PC-9 (cell line): ENCODE results near the gene DTNBP1. TPM values are rescaled to one million over a fixed set of nuclear protein-coding genes. Genes with fewer than 3 reads are reported as not detected.

Experiments
- BruUV-seq: library from RNA; stranded (reverse); fragments of 400-500 nt; replicated peaks from 2 replicates; lab custom pipeline; 2021; lab: Mats Ljungman, UMichigan
- CTCF ChIA-PET: fragments of 300-600 bp; sonication (Branson Sonifier 250); formaldehyde crosslinking; loops from one replicate; lab custom pipeline; 2022; ENCODE audit warnings: antibody characterized with exemption; lab: Charles Lee
- POLR2A ChIA-PET: fragments of 300-600 bp; sonication (Branson Sonifier 250); formaldehyde crosslinking; loops from one replicate; lab custom pipeline; 2022; ENCODE audit warnings: antibody characterized with exemption; ENCODE audit not compliant: unreplicated experiment; lab: Charles Lee
- DNase-seq, 2 experiments: peaks; one replicate each; pipeline versions ENCODE4 v3.0.0 to v3.0.0-alpha.2; 2015 to 2022; ENCODE audit warnings: mixed read lengths in 1 of 2
- H2AFZ ChIP-seq: fragments of 200-600 bp; sonication (generic); 2 replicates; pipeline ENCODE4 v1.8.1; 2017; ENCODE audit warnings: antibody characterized with exemption
- H3F3A ChIP-seq: fragments of 200-600 bp; sonication (generic); 2 replicates; pipeline ENCODE4 v1.8.1; 2017; ENCODE audit warnings: antibody characterized with exemption, mild to moderate bottlenecking, low read depth; ENCODE audit not compliant: insufficient read depth
- H3K27ac ChIP-seq: fragments of 200-600 bp; sonication (generic); 2 replicates; pipeline ENCODE4 v1.6.1; 2016; ENCODE audit warnings: mixed run types
- H3K27me3 ChIP-seq: fragments of 200-600 bp; sonication (generic); 2 replicates; pipeline ENCODE4 v1.6.1; 2016; ENCODE audit warnings: low read depth, mixed run types; ENCODE audit not compliant: insufficient read depth
- H3K36me3 ChIP-seq: fragments of 200-600 bp; sonication (generic); 2 replicates; pipeline ENCODE4 v1.6.1; 2016; ENCODE audit warnings: low read depth, mixed run types
- H3K4me1 ChIP-seq: fragments of 200-600 bp; sonication (generic); replicated peaks from 2 replicates; pipeline ENCODE4 v1.6.1; 2016; ENCODE audit warnings: mixed run types; ENCODE audit not compliant: insufficient read depth
- H3K4me2 ChIP-seq: fragments of 200-600 bp; sonication (generic); 2 replicates; pipeline ENCODE4 v1.6.1; 2017; ENCODE audit warnings: mixed run types
- H3K4me3 ChIP-seq: fragments of 200-600 bp; sonication (generic); 2 replicates; pipeline ENCODE4 v1.6.1; 2016; ENCODE audit warnings: mixed run types
- H3K79me2 ChIP-seq: fragments of 200-600 bp; sonication (generic); 2 replicates; pipeline ENCODE4 v1.6.1; 2017; ENCODE audit warnings: low read depth, mixed run types
- H3K9me2 ChIP-seq: fragments of 200-600 bp; sonication (generic); 2 replicates; pipeline ENCODE4 v1.8.1; 2017; ENCODE audit warnings: mild to moderate bottlenecking; ENCODE audit not compliant: insufficient read depth
- H3K9me3 ChIP-seq: fragments of 200-600 bp; sonication (generic); 2 replicates; pipeline ENCODE4 v1.8.1; 2016; ENCODE audit warnings: low read depth; ENCODE audit not compliant: insufficient read depth
- H4K20me1 ChIP-seq: fragments of 200-600 bp; sonication (generic); 2 replicates; pipeline ENCODE4 v1.8.1; 2017; ENCODE audit not compliant: insufficient read depth
- EZH2 ChIP-seq: fragments of 200-600 bp; sonication (generic); IDR thresholded peaks from 2 replicates; pipeline ENCODE4 v1.8.0; 2017; ENCODE audit warnings: antibody characterized with exemption, low read depth
- intact Hi-C: fragments of 100-400 bp; cut with micrococcal nuclease; formaldehyde crosslinking; loops from one replicate; pipeline ENCODE4 v1.10.0; 2022; ENCODE audit not compliant: unreplicated experiment
- total RNA-seq: library from RNA; stranded (reverse); gene quantifications from 2 replicates; pipeline ENCODE4 v1.2.3, GENCODE V29; 2021
- TF ChIP-seq, protein P1 (sequence below): fragments of 200-600 bp; sonication (generic); conservative IDR thresholded peaks from 2 replicates; pipeline ENCODE4 v1.6.1; 2017; ENCODE audit warnings: mixed run types, antibody characterized with exemption, mild to moderate bottlenecking, moderate library complexity

DTNBP1 gene
- total RNA-seq, 1 experiment from 2014 or later, result 9.1 TPM

DNA sequence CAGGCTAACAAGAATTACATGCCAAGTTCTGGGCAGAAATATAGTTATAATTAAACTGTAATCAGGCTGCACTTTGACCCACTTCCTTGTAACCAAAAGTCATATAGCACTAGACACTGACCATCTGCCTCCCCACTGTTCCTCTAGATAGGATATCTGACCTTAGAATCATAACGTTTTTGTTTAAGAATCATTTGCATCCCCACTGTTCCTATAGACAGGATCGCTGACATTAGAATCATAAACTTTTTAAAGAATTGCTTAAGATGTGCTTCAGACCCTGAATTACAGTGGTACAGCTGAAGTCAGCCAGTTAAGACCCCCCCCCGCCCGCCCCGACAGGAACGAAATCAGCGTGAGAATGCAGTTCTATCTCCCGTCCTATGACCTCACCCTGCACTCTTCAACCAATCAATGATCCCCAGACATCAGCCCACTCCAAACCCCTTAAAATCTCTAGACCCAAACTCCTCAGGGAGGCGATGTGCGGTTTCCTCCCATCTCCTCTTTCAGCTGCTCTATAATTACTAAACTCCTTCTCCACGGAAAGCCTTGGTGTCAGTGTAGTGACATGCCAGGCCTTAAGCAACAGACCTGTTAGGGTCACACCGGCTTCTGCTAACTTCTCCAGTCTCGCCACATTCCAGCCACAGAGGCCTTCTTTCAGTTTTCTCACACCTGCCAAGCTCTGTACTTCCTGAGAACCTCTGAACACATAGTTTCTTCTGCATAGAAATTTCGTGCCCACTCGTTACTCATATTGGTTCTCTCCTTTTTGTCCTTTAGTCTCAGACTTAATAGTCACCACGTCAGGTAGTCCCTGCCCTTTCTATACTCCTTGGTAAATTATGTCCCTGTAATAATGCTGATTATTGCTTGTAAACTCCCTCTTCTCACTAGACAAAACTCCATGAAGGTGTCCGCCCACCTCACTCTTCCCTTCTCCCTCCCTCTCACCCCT lies 93.5 kb downstream of the DTNBP1 start:
- Histone ChIP-seq H3K79me2 (no peaks in the 10 kb centered on the region), H3K4me1 (no peaks in the 10 kb centered on the region), H3K27me3 (no peaks in the 10 kb centered on the region), H3K9me2 (no peaks in the 10 kb centered on the region), H3K36me3 (no peaks in the 10 kb centered on the region), H4K20me1 (no peaks in the 10 kb centered on the region), H2AFZ (no peak overlapping the region), H3K4me2 (no peak overlapping the region), H3K27ac (no peak overlapping the region), H3K9me3 (no peaks in the 10 kb centered on the region), H3K4me3 (no peak overlapping the region), H3F3A (no peaks in the 10 kb centered on the region; the same call in 1 of the 2 replicates)
- CTCF ChIA-PET, result no interaction called here
- TF ChIP-seq, protein P1, sequence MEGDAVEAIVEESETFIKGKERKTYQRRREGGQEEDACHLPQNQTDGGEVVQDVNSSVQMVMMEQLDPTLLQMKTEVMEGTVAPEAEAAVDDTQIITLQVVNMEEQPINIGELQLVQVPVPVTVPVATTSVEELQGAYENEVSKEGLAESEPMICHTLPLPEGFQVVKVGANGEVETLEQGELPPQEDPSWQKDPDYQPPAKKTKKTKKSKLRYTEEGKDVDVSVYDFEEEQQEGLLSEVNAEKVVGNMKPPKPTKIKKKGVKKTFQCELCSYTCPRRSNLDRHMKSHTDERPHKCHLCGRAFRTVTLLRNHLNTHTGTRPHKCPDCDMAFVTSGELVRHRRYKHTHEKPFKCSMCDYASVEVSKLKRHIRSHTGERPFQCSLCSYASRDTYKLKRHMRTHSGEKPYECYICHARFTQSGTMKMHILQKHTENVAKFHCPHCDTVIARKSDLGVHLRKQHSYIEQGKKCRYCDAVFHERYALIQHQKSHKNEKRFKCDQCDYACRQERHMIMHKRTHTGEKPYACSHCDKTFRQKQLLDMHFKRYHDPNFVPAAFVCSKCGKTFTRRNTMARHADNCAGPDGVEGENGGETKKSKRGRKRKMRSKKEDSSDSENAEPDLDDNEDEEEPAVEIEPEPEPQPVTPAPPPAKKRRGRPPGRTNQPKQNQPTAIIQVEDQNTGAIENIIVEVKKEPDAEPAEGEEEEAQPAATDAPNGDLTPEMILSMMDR, result no peak
- no peak for TF ChIP-seq EZH2
- no peak for DNase-seq
- POLR2A ChIA-PET, result no interaction called here
- BruUV-seq, result no TSS peak
- intact Hi-C loops, result no loop called here

DNA sequence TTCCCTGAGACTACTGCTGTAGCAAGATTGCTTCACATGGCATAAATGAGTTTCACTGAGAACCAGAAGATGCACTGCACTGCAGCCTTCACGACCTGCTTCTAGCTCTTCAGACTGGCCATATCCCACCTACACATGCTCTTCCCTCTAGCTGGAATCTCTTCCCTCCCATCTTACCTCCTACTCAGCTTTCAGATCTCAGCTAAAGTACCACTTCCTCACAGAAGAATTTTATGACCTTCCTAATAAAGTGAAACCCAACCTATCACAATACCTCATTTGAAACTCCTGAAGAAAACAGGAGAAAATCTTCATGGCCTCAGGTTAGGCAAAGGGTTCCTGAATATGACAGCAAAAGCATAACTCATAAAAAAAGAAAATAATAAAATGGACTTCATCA lies 99.9 kb downstream of the DTNBP1 start:
- DNase-seq, result no peak
- no peaks in the 10 kb centered on the region for H3F3A ChIP-seq
- no peaks in the 10 kb centered on the region for H3K9me3 ChIP-seq
- TF ChIP-seq, protein P1, result no peak
- no peak for TF ChIP-seq EZH2
- no peaks in the 10 kb centered on the region for H4K20me1 ChIP-seq
- CTCF ChIA-PET, result no interaction called here
- no peaks in the 10 kb centered on the region for H3K27me3 ChIP-seq
- no peaks in the 10 kb centered on the region for H3K9me2 ChIP-seq
- intact Hi-C loops, result no loop called here
- H3K79me2 ChIP-seq, result no peaks in the 10 kb centered on the region
- H3K36me3 ChIP-seq, result no peaks in the 10 kb centered on the region
- H3K4me2 ChIP-seq, result no peak overlapping the region
- POLR2A ChIA-PET, result no interaction called here
- BruUV-seq, result no TSS peak
- no peak overlapping the region for H2AFZ ChIP-seq
- H3K27ac ChIP-seq, result no peak overlapping the region
- H3K4me1 ChIP-seq, result no peaks in the 10 kb centered on the region
- no peak overlapping the region for H3K4me3 ChIP-seq

DNA sequence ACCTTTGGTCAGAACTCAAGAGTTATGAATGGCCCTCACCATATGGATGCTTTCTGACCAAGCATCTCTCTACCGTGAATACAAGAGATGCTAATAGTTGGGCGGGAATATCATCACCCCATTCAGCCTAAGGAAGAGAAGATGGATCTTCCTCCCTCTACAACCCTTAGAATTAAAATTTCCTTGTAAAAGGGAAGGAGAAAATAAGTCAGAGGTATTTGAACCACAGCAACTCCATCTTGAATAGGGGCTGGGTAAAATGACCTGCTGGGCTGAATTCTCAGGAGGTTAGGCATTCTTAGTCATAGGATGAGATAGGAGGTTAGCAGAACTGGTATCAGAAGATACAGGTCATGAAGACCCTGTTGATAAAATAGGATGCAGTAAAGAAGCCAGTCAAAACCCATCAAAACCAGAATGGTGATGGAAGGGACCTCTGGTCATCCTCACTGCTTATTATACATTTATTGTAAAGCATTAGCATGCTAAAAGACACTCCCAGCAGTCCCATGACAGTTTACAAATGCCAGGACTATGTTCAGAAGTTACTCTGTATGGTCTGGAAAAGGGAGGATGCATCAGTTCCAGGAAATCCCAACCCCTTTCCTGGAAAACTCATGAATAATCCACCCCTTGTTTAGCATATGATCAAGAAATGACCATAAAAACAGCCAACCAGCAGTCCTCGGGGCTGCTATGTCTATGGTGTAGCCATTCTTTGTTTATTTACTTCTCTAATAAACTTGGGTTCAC lies 101.2 kb downstream of the DTNBP1 start:
- Histone ChIP-seq H3K9me2 (no peaks in the 10 kb centered on the region), H3K27ac (no peak overlapping the region), H3K9me3 (no peaks in the 10 kb centered on the region), H3K4me3 (no peak overlapping the region), H3K4me1 (no peaks in the 10 kb centered on the region), H3K4me2 (no peak overlapping the region), H4K20me1 (no peaks in the 10 kb centered on the region), H3K27me3 (no peaks in the 10 kb centered on the region), H3K79me2 (no peaks in the 10 kb centered on the region), H3K36me3 (no peaks in the 10 kb centered on the region), H3F3A (no peaks in the 10 kb centered on the region), H2AFZ (no peak overlapping the region)
- no TSS peak for BruUV-seq
- ChIA-PET CTCF (no interaction called here), POLR2A (no interaction called here)
- intact Hi-C loops, result no loop called here
- DNase-seq, result no peak
- TF ChIP-seq, protein P1, result no peak
- no peak for TF ChIP-seq EZH2
